Dermis blood vessel endothelial cell (primary cell): ENCODE data around the gene PTGES. TPM values are rescaled to one million over a fixed set of nuclear protein-coding genes. Genes with fewer than 3 reads are reported as not detected.

ENCODE experiments used
- DNase-seq: peaks from one replicate; pipeline ENCODE4 v3.0.0; 2010
- total RNA-seq: library from RNA; depleted of rRNA; stranded (reverse); fragments of >200 nt; gene quantifications from 2 replicates; pipeline ENCODE4 v1.2.3, GENCODE V29; 2014

The PTGES gene
- total RNA-seq, 1 donor from 2014 or later: 0.51 TPM

GRCh38 chr9:129716091-129716490 lies 36.8 kb downstream of the PTGES start:
- DNase-seq: no peak

GRCh38 chr9:129714511-129715061 lies 38.3 kb downstream of the PTGES start:
- no peak for DNase-seq

GRCh38 chr9:129713402-129713679 lies 39.5 kb downstream of the PTGES start:
- no peak for DNase-seq

GRCh38 chr9:129712634-129713401 lies 40.0 kb downstream of the PTGES start:
- peak; percentile 37 for DNase-seq

GRCh38 chr9:129710169-129710453 lies 42.7 kb downstream of the PTGES start:
- no peak for DNase-seq

- no peak for DNase-seq
Measured at GRCh38 chr9:129709438-129710168, 43.2 kb downstream of the PTGES start.

GRCh38 chr9:129708793-129709192 lies 44.0 kb downstream of the PTGES start:
- DNase-seq: no peak

- no peak for DNase-seq
Measured at GRCh38 chr9:129704807-129705206, 48.0 kb downstream of the PTGES start.

- peak; percentile 22 for DNase-seq
Measured at GRCh38 chr9:129703667-129704355, 49.0 kb downstream of the PTGES start.

GRCh38 chr9:129702589-129703520 lies 50.0 kb downstream of the PTGES start:
- DNase-seq: no peak

GRCh38 chr9:129701549-129701948 lies 51.3 kb downstream of the PTGES start:
- DNase-seq: no peak

- DNase-seq: no peak
Measured at GRCh38 chr9:129701054-129701453, 51.8 kb downstream of the PTGES start.

- DNase-seq: no peak
Measured at GRCh38 chr9:129698254-129698757, 54.5 kb downstream of the PTGES start.

GRCh38 chr9:129697656-129698253 lies 55.1 kb downstream of the PTGES start:
- no peak for DNase-seq

- DNase-seq: peak; percentile 34
Measured at GRCh38 chr9:129696944-129697655, 55.7 kb downstream of the PTGES start.

GRCh38 chr9:129695870-129696269 lies 57.0 kb downstream of the PTGES start:
- no peak for DNase-seq

GRCh38 chr9:129694243-129694646 lies 58.6 kb downstream of the PTGES start:
- no peak for DNase-seq

GRCh38 chr9:129693741-129694140 lies 59.1 kb downstream of the PTGES start:
- DNase-seq: no peak

- no peak for DNase-seq
Measured at GRCh38 chr9:129692534-129692933, 60.3 kb downstream of the PTGES start.
